OCI-LY7 (cell line): ENCODE results near the gene ACER3.

Experiments
- EZH2phosphoT487 ChIP-seq: fragments of 200-600 bp; sonication (generic); IDR thresholded peaks from 2 replicates; pipeline ENCODE4 v1.6.1; 2018; ENCODE audit warnings: low read depth, borderline replicate concordance, mild to moderate bottlenecking, mixed run types, antibody characterized with exemption, low read length, moderate library complexity, mixed read lengths
- TF ChIP-seq, protein P1 (sequence below): fragments of 200-600 bp; sonication (generic); conservative IDR thresholded peaks from 2 replicates; pipeline ENCODE4 v1.5.1; 2014; ENCODE audit warnings: mild to moderate bottlenecking, antibody characterized with exemption, low read length, moderate library complexity, mixed read lengths

GRCh38 chr11:76911415-76911808 is 50.7 kb downstream of the ACER3 start:
- TF ChIP-seq, protein P1, sequence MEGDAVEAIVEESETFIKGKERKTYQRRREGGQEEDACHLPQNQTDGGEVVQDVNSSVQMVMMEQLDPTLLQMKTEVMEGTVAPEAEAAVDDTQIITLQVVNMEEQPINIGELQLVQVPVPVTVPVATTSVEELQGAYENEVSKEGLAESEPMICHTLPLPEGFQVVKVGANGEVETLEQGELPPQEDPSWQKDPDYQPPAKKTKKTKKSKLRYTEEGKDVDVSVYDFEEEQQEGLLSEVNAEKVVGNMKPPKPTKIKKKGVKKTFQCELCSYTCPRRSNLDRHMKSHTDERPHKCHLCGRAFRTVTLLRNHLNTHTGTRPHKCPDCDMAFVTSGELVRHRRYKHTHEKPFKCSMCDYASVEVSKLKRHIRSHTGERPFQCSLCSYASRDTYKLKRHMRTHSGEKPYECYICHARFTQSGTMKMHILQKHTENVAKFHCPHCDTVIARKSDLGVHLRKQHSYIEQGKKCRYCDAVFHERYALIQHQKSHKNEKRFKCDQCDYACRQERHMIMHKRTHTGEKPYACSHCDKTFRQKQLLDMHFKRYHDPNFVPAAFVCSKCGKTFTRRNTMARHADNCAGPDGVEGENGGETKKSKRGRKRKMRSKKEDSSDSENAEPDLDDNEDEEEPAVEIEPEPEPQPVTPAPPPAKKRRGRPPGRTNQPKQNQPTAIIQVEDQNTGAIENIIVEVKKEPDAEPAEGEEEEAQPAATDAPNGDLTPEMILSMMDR, result no peak
- no peak for TF ChIP-seq EZH2phosphoT487
